A549 (cell line): ENCODE measurements around the gene CCL1. TPM values are rescaled to one million over a fixed set of nuclear protein-coding genes. Genes with fewer than 3 reads are reported as not detected.

Source experiments
- ATAC-seq, 2 experiments: fragments of 200-7000 bp in 1 of 2; fragments of >200 bp in 1 of 2; cut with Nextera tagmentation in 1 of 2; cut with Tn5 transposase in 1 of 2; 3 replicates each; pipeline versions ENCODE4 v1.8.0 to v1.9.1; 2018 to 2020; ENCODE audit warnings: mild to moderate bottlenecking in 1 of 2, moderate library complexity in 1 of 2
- CTCF ChIA-PET: fragments of 300-600 bp; sonication (Branson Sonifier 250); formaldehyde crosslinking; extraction: SDS; loops from one replicate; lab custom pipeline; 2021; ENCODE audit warnings: antibody characterized with exemption, inconsistent platforms; lab: Yijun Ruan, JAX
- POLR2A ChIA-PET: fragments of 350-600 bp; formaldehyde crosslinking; extraction: SDS; loops from one replicate; lab custom pipeline; 2021; ENCODE audit warnings: antibody characterized with exemption, inconsistent platforms; lab: Yijun Ruan, JAX
- DNase-seq, 2 experiments: peaks; one replicate each; pipeline versions ENCODE4 v3.0.0 to v3.0.0-alpha.2; 2011 to 2016; ENCODE audit warnings: low read depth in 1 of 2, low spot score in 1 of 2
- FAIRE-seq: peaks from 2 replicates; lab custom pipeline; 2011; peaks lifted over from hg19 to GRCh38; lab: Jason Lieb, UNC
- H3K27ac ChIP-seq, 2 experiments: fragments of >200 bp; sonication (Bioruptor Twin); formaldehyde crosslinking; 3 replicates each; pipeline ENCODE4 v1.5.1; 2016 to 2017
- H3K4me1 ChIP-seq: fragments of >200 bp; sonication (Bioruptor Twin); formaldehyde crosslinking; 3 replicates; pipeline ENCODE4 v1.6.1; 2016
- H3K4me2 ChIP-seq: fragments of >200 bp; sonication (Bioruptor Twin); formaldehyde crosslinking; 3 replicates; pipeline ENCODE4 v1.6.1; 2016
- H3K4me3 ChIP-seq: fragments of >200 bp; sonication (Bioruptor Twin); formaldehyde crosslinking; 3 replicates; pipeline ENCODE4 v1.5.1; 2016
- H3K9me3 ChIP-seq: fragments of >200 bp; sonication (Bioruptor Twin); formaldehyde crosslinking; 3 replicates; pipeline ENCODE4 v1.6.1; 2016
- BCL3 ChIP-seq: fragments of >200 bp; sonication (Bioruptor Twin); formaldehyde crosslinking; IDR thresholded peaks from 3 replicates; pipeline ENCODE4 v1.6.1; 2016
- CEBPB ChIP-seq, 2 experiments: fragments of >200 bp in 1 of 2; sonication (Bioruptor Twin) in 1 of 2; formaldehyde crosslinking in 1 of 2; IDR thresholded peaks; 2 replicates each; pipeline ENCODE4 v1.6.1; 2012 to 2016
- CHD2 ChIP-seq: fragments of 150-350 bp; IDR thresholded peaks from 2 replicates; pipeline ENCODE4 v1.6.1; 2014; ENCODE audit warnings: low read length; ENCODE audit not compliant: partially characterized antibody
- CHD4 ChIP-seq: fragments of 200-600 bp; sonication (generic); IDR thresholded peaks from 2 replicates; pipeline ENCODE4 v1.6.1; 2016; ENCODE audit warnings: antibody characterized with exemption, mild to moderate bottlenecking, borderline replicate concordance
- CTCF ChIP-seq: fragments of >200 bp; sonication (Bioruptor Twin); formaldehyde crosslinking; IDR thresholded peaks from 3 replicates; pipeline ENCODE4 v1.5.1; 2016
- EHMT2 ChIP-seq: fragments of 200-600 bp; sonication (generic); IDR thresholded peaks from 2 replicates; pipeline ENCODE4 v1.6.1; 2016; ENCODE audit warnings: antibody characterized with exemption, low read depth, mild to moderate bottlenecking, moderate library complexity
- ELK1 ChIP-seq: fragments of 150-350 bp; IDR thresholded peaks from 2 replicates; pipeline ENCODE4 v1.6.1; 2014; ENCODE audit warnings: low read depth, mild to moderate bottlenecking, low read length
- EP300 ChIP-seq, 2 experiments: fragments of >200 bp; sonication (Bioruptor Twin); formaldehyde crosslinking; IDR thresholded peaks; 2 replicates in 1 of 2; 3 replicates in 1 of 2; pipeline ENCODE4 v1.6.1; 2016 to 2017
- FOSL2 ChIP-seq, 2 experiments: fragments of 450-650 bp in 1 of 2; fragments of >200 bp in 1 of 2; sonication (Bioruptor Twin) in 1 of 2; formaldehyde crosslinking; IDR thresholded peaks; 2 replicates each; pipeline versions ENCODE4 v1.5.0 to v1.6.1; 2016 to 2020; ENCODE audit warnings: mild to moderate bottlenecking in 1 of 2, moderate library complexity in 1 of 2
- HOXA7 ChIP-seq: fragments of 250-450 bp; sonication (Bioruptor Pico); IDR thresholded peaks from 2 replicates; pipeline ENCODE4 v1.5.0; 2020; ENCODE audit warnings: mild to moderate bottlenecking, moderate library complexity
- KDM5A ChIP-seq: fragments of 200-600 bp; sonication (generic); IDR thresholded peaks from 2 replicates; pipeline ENCODE4 v1.6.1; 2016; ENCODE audit warnings: antibody characterized with exemption, mild to moderate bottlenecking
- MAX ChIP-seq: IDR thresholded peaks from 2 replicates; pipeline ENCODE4 v1.6.1; 2012
- MYC ChIP-seq: IDR thresholded peaks from 2 replicates; pipeline ENCODE4 v1.6.1; 2012; ENCODE audit warnings: mild to moderate bottlenecking, inconsistent platforms, low read length, improper control_type of control experiment, borderline replicate concordance
- NFE2L2 ChIP-seq: fragments of 150-350 bp; conservative IDR thresholded peaks from 2 replicates; pipeline ENCODE4 v1.6.1; 2014; ENCODE audit warnings: low read length
- NR3C1 ChIP-seq: fragments of >200 bp; sonication (Bioruptor Twin); formaldehyde crosslinking; IDR thresholded peaks from 3 replicates; pipeline ENCODE4 v1.6.1; 2017
- RARB ChIP-seq: fragments of 250-450 bp; sonication (Bioruptor Pico); IDR thresholded peaks from 2 replicates; pipeline ENCODE4 v1.8.0; 2021; ENCODE audit warnings: mild to moderate bottlenecking, moderate library complexity
- TFCP2L1 ChIP-seq: fragments of 250-450 bp; sonication (Bioruptor Pico); IDR thresholded peaks from 2 replicates; pipeline ENCODE4 v1.5.0; 2021; ENCODE audit warnings: mild to moderate bottlenecking
- ZFP36 ChIP-seq: fragments of 450-650 bp; IDR thresholded peaks from 2 replicates; pipeline ENCODE4 v1.6.1; 2014; ENCODE audit warnings: borderline replicate concordance; ENCODE audit not compliant: partially characterized antibody
- WGBS: methylation state at CpG from one replicate; pipeline ENCODE4 v1.1.6; 2017; ENCODE audit errors: missing lambda C conversion rate; 5-methylcytosine and 5-hydroxymethylcytosine counted together
- polyA plus RNA-seq, 4 experiments: library from polyadenylated mRNA; depleted of rRNA in 3 of 4; stranded (reverse); fragments of >200 nt; fragmentation: RNase III in 1 of 4; extraction: RNeasy Plus Mini Kit Qiagen cat#74134 plus additional on column Dnase treatment in 1 of 4; gene quantifications; 2 replicates in 3 of 4; 3 replicates in 1 of 4; pipeline ENCODE4 v1.2.3, GENCODE V29; 2011 to 2017
- TF ChIP-seq, protein P1 (sequence below): fragments of 250-450 bp; sonication (Bioruptor Pico); IDR thresholded peaks from 2 replicates; pipeline ENCODE4 v1.5.0; 2021; ENCODE audit warnings: mild to moderate bottlenecking, moderate library complexity, borderline replicate concordance

CCL1 gene
- polyA plus RNA-seq, 2 of the 4 experiments (the other 2 are of a cell fraction), result not detected

DNA sequence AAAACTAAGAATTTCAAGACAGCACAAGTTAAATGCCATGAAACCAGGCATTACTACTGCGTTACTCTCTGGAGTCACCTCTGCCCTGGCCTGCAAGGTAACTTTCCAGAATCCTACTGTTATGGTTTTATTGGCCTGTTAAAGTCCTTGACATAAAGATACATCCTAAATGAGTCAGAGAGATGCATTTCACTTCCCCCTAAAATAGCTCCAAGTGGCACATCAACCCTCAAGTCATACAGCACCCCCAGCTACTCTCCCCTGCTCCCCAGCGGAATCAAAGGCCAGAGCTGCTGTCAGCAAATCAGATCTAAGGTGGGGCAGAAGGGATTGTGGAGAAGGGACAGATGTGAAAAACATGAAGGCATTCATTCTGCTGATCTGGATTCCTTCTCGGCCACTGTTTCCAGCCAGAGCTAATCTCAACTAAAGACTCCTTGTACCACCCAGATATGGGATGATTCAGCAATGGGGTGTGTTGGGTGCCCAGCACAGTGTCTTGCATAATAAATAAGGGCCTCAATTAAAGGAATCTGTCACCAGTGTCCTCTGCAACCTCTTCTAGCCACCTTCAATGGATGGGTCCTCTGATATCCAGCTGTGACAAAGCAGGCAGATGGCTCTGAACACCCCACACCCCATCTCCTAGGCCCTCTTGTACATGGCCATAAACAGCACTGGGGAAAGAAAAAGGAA is 8.5 kb upstream of the CCL1 start:
- ATAC-seq (no peak), FAIRE-seq (no peak)
- CTCF ChIA-PET, result interaction anchor here (0.8 to 10.0 kb wide), 3 partner anchors 11 to 192 kb away, joined by 3 to 88 read pairs (median 13); partner anchors contain the start of gene CCL1
- POLR2A ChIA-PET, result no interaction called here
- no peak overlapping the region for H3K27ac ChIP-seq
- no peaks in the 10 kb centered on the region for H3K9me3 ChIP-seq
- no peaks in the 10 kb centered on the region for H3K4me1 ChIP-seq
- no peak overlapping the region for H3K4me3 ChIP-seq
- H3K4me2 ChIP-seq, result no peak overlapping the region
- TF ChIP-seq FOSL2 (IDR thresholded peaks at IDR 0.05), result no peak
- TF ChIP-seq FOSL2 (CRISPR knock-in tag; IDR thresholded peaks at IDR 0.05), result no peak
- no peak for TF ChIP-seq TFCP2L1 (CRISPR knock-in tag)
- no peak for TF ChIP-seq BCL3
- TF ChIP-seq, all 56 proteins: peak for 0
- DNase-seq, result no peak
- 50% methylated on average over 3 of the region's 3 CpGs for WGBS

DNA sequence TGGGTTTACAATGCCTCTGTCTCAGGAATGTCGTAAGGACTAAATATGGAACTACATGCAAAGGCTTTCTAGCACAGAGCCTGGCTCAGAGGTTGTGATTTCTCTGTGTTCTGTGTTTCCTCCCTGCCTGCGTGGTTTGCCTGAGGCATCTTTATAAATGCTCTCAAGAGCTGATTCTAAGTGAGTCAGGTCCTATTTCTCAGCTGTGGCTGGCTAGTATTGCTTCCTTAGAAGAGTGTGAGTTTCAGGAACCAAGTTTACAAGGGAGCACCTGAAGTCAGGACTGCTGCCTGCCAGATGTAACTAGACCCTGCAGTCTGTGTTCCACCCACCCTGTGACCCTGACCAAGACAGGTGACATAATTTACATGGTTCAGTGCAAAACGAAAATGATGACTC is 8.0 kb upstream of the CCL1 start:
- Histone ChIP-seq H3K9me3 (no peaks in the 10 kb centered on the region), H3K4me1 (no peaks in the 10 kb centered on the region), H3K27ac (no peak overlapping the region), H3K4me2 (no peak overlapping the region), H3K4me3 (no peak overlapping the region)
- ATAC-seq (no peak), DNase-seq (no peak), FAIRE-seq (no peak)
- 31% methylated on average over 3 of the region's 3 CpGs for WGBS
- CTCF ChIA-PET, result interaction anchor here (0.8 to 10.0 kb wide), 3 partner anchors 10 to 192 kb away, joined by 3 to 88 read pairs (median 13); partner anchors contain the start of gene CCL1
- POLR2A ChIA-PET, result interaction anchor here (0.6 kb wide), 1 partner anchor 696 kb away, joined by 4 read pairs; no protein-coding TSS in a partner anchor
- no peak for TF ChIP-seq ZFP36
- TF ChIP-seq, protein P1, sequence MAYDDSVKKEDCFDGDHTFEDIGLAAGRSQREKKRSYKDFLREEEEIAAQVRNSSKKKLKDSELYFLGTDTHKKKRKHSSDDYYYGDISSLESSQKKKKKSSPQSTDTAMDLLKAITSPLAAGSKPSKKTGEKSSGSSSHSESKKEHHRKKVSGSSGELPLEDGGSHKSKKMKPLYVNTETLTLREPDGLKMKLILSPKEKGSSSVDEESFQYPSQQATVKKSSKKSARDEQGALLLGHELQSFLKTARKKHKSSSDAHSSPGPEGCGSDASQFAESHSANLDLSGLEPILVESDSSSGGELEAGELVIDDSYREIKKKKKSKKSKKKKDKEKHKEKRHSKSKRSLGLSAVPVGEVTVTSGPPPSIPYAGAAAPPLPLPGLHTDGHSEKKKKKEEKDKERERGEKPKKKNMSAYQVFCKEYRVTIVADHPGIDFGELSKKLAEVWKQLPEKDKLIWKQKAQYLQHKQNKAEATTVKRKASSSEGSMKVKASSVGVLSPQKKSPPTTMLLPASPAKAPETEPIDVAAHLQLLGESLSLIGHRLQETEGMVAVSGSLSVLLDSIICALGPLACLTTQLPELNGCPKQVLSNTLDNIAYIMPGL, result no peak
- no peak for TF ChIP-seq CTCF
- no peak for TF ChIP-seq EHMT2
- no peak for TF ChIP-seq EP300 (IDR thresholded peaks at IDR 0.05)
- no peak for TF ChIP-seq NR3C1
- no peak for TF ChIP-seq BCL3
- no peak for TF ChIP-seq RARB
- TF ChIP-seq HOXA7 (CRISPR knock-in tag), result no peak
- TF ChIP-seq MYC, result no peak
- no peak for TF ChIP-seq CHD4
- no peak for TF ChIP-seq CHD2
- TF ChIP-seq MAX, result no peak
- TF ChIP-seq NFE2L2, result no peak
- no peak for TF ChIP-seq TFCP2L1 (CRISPR knock-in tag)
- no peak for TF ChIP-seq KDM5A
- no peak for TF ChIP-seq ELK1
- no peak for TF ChIP-seq CEBPB (IDR thresholded peaks at IDR 0.05)
